HEK293 (cell line): ENCODE measurements around the gene SDE2.
A peak's percentile ranks its signal among the peaks of the same experiment; 100 is the strongest.

Experiments
- EGR2 ChIP-seq: fragments of 450-650 bp; formaldehyde crosslinking; IDR thresholded peaks from 2 replicates; pipeline ENCODE4 v1.5.1; 2016; ENCODE audit warnings: low read depth, missing biosample characterization, missing genetic modification characterization
- GFI1B ChIP-seq: fragments of 450-650 bp; formaldehyde crosslinking; IDR thresholded peaks from 2 replicates; pipeline ENCODE4 v1.5.1; 2016; ENCODE audit warnings: missing biosample characterization, missing genetic modification characterization
- GLI4 ChIP-seq: fragments of 450-650 bp; formaldehyde crosslinking; IDR thresholded peaks from 2 replicates; pipeline ENCODE4 v1.5.1; 2016; ENCODE audit warnings: missing biosample characterization, missing genetic modification characterization
- GLIS2 ChIP-seq: fragments of 450-650 bp; formaldehyde crosslinking; IDR thresholded peaks from 2 replicates; pipeline ENCODE4 v1.5.1; 2016; ENCODE audit warnings: missing biosample characterization, missing genetic modification characterization
- MEIS1 ChIP-seq: sonication (generic); formaldehyde crosslinking; IDR thresholded peaks from 2 replicates; pipeline ENCODE4 v1.8.1; 2022; ENCODE audit warnings: missing genetic modification reagents, mild to moderate bottlenecking, borderline replicate concordance
- OVOL3 ChIP-seq: fragments of 450-650 bp; formaldehyde crosslinking; IDR thresholded peaks from 2 replicates; pipeline ENCODE4 v1.5.1; 2016; ENCODE audit warnings: missing biosample characterization, missing genetic modification characterization
- SCRT1 ChIP-seq: fragments of 450-650 bp; formaldehyde crosslinking; IDR thresholded peaks from 2 replicates; pipeline ENCODE4 v1.5.1; 2016; ENCODE audit warnings: missing biosample characterization, missing genetic modification characterization, borderline replicate concordance
- SP2 ChIP-seq: fragments of 450-650 bp; formaldehyde crosslinking; IDR thresholded peaks from 2 replicates; pipeline ENCODE4 v1.5.1; 2016; ENCODE audit warnings: missing biosample characterization, missing genetic modification characterization
- ZBTB21 ChIP-seq: fragments of 450-650 bp; formaldehyde crosslinking; IDR thresholded peaks from 2 replicates; pipeline ENCODE4 v1.5.1; 2017; ENCODE audit warnings: missing biosample characterization, missing genetic modification characterization
- ZBTB8A ChIP-seq: fragments of 450-650 bp; formaldehyde crosslinking; IDR thresholded peaks from 2 replicates; pipeline ENCODE4 v1.5.1; 2016; ENCODE audit warnings: missing biosample characterization, missing genetic modification characterization
- ZFHX2 ChIP-seq: fragments of 450-650 bp; formaldehyde crosslinking; conservative IDR thresholded peaks from 2 replicates; pipeline ENCODE4 v1.5.1; 2016; ENCODE audit warnings: missing biosample characterization, missing genetic modification characterization
- ZNF132 ChIP-seq: fragments of 450-650 bp; formaldehyde crosslinking; IDR thresholded peaks from 2 replicates; pipeline ENCODE4 v1.5.1; 2017; ENCODE audit warnings: missing biosample characterization, missing genetic modification characterization, borderline replicate concordance
- ZNF146 ChIP-seq: fragments of 450-650 bp; formaldehyde crosslinking; IDR thresholded peaks from 2 replicates; pipeline ENCODE4 v1.5.1; 2016; ENCODE audit warnings: missing biosample characterization, missing genetic modification characterization
- ZNF202 ChIP-seq: fragments of 450-650 bp; formaldehyde crosslinking; IDR thresholded peaks from 2 replicates; pipeline ENCODE4 v1.5.1; 2016; ENCODE audit warnings: missing biosample characterization, missing genetic modification characterization, borderline replicate concordance
- ZNF302 ChIP-seq: fragments of 450-650 bp; formaldehyde crosslinking; IDR thresholded peaks from 2 replicates; pipeline ENCODE4 v1.5.1; 2016; ENCODE audit warnings: missing biosample characterization, missing genetic modification characterization, low read depth
- ZNF416 ChIP-seq: fragments of 450-650 bp; formaldehyde crosslinking; IDR thresholded peaks from 2 replicates; pipeline ENCODE4 v1.5.1; 2016; ENCODE audit warnings: missing biosample characterization, missing genetic modification characterization
- ZNF433 ChIP-seq: fragments of 450-650 bp; formaldehyde crosslinking; IDR thresholded peaks from 2 replicates; pipeline ENCODE4 v1.5.1; 2016; ENCODE audit warnings: missing biosample characterization, missing genetic modification characterization, low read depth
- ZNF501 ChIP-seq: fragments of 450-650 bp; formaldehyde crosslinking; IDR thresholded peaks from 2 replicates; pipeline ENCODE4 v1.5.1; 2016; ENCODE audit warnings: missing biosample characterization, missing genetic modification characterization
- ZNF548 ChIP-seq: fragments of 450-650 bp; formaldehyde crosslinking; IDR thresholded peaks from 2 replicates; pipeline ENCODE4 v1.5.1; 2016; ENCODE audit warnings: missing biosample characterization, missing genetic modification characterization
- ZNF549 ChIP-seq: fragments of 450-650 bp; IDR thresholded peaks from 2 replicates; pipeline ENCODE4 v1.5.1; 2018; ENCODE audit warnings: missing biosample characterization, missing genetic modification characterization, mild to moderate bottlenecking, inconsistent platforms, moderate library complexity
- ZNF600 ChIP-seq: fragments of 450-650 bp; formaldehyde crosslinking; IDR thresholded peaks from 2 replicates; pipeline ENCODE4 v1.5.1; 2016; ENCODE audit warnings: missing biosample characterization, missing genetic modification characterization
- ZNF660 ChIP-seq: fragments of 450-650 bp; IDR thresholded peaks from 2 replicates; pipeline ENCODE4 v1.5.1; 2018; ENCODE audit warnings: missing biosample characterization, mild to moderate bottlenecking, missing genetic modification characterization
- ZNF670 ChIP-seq: fragments of 450-650 bp; formaldehyde crosslinking; IDR thresholded peaks from 2 replicates; pipeline ENCODE4 v1.5.1; 2016; ENCODE audit warnings: missing biosample characterization, missing genetic modification characterization, low read depth
- ZNF747 ChIP-seq: fragments of 450-650 bp; formaldehyde crosslinking; IDR thresholded peaks from 2 replicates; pipeline ENCODE4 v1.5.1; 2016; ENCODE audit warnings: missing biosample characterization, missing genetic modification characterization
- TF ChIP-seq, protein P1 (sequence below): fragments of 450-650 bp; formaldehyde crosslinking; IDR thresholded peaks from 2 replicates; pipeline ENCODE4 v1.5.1; 2016; ENCODE audit warnings: missing biosample characterization, missing genetic modification characterization
- TF ChIP-seq, protein P2 (sequence below): fragments of 450-650 bp; formaldehyde crosslinking; IDR thresholded peaks from 2 replicates; pipeline ENCODE4 v1.5.1; 2016; ENCODE audit warnings: missing biosample characterization, missing genetic modification characterization
- TF ChIP-seq, protein P3 (sequence below): fragments of 450-650 bp; formaldehyde crosslinking; IDR thresholded peaks from 2 replicates; pipeline ENCODE4 v1.5.1; 2016; ENCODE audit warnings: missing biosample characterization, missing genetic modification characterization
- TF ChIP-seq, protein P4 (sequence below): fragments of 450-650 bp; formaldehyde crosslinking; IDR thresholded peaks from 2 replicates; pipeline ENCODE4 v1.5.1; 2016; ENCODE audit warnings: missing biosample characterization, missing genetic modification characterization
- TF ChIP-seq, protein P5 (sequence below): fragments of 450-650 bp; formaldehyde crosslinking; IDR thresholded peaks from 2 replicates; pipeline ENCODE4 v1.5.1; 2016; ENCODE audit warnings: missing biosample characterization, missing genetic modification characterization
- TF ChIP-seq, protein P6 (sequence below): IDR thresholded peaks from 2 replicates; pipeline ENCODE4 v1.6.1; 2011; ENCODE audit warnings: mild to moderate bottlenecking, low read depth, low read length, borderline replicate concordance

SDE2 gene

DNA sequence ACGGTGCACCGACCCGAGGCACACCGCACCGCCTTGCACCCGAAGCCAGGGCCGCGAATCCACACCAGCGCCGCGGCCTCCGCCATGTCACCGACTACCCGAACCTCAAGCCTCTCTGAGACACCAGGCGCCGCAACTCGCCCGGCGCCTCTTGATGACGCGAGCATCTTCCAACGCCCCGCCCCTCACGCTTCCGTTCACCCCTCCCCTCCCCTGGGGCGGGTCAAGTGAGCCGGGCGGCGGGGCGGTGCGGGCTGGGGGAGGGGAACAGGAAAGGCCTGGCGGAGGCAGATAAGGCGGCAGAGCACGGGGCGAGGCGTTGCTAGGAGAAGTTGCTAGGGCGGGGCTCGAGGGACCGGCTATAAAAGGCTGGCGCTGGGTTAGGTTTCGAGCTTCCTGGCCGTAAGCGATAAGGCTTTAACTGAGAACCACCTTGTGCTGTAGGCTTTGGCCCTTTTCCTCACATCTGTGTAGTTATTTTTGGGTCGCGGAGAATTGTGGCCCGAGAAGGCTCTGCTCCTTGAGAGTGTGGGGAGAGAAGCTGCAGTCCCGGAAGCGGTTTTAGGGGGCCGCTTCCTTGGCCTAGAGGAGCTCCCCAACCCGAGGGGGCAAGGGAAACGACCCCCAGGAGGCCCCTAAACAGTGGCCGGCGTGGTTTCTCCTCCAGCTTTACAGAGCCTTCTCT, at the start of gene SDE2 (continued):
- TF ChIP-seq ZNF146 (tag by site-specific recombination) (peak; percentile 45; the same call in 1 of the 2 replicates), ZNF202 (tag by site-specific recombination) (no peak), ZNF549 (no peak), ZNF416 (tag by site-specific recombination) (no peak), ZNF501 (tag by site-specific recombination) (peak; percentile 99), SCRT1 (tag by site-specific recombination) (0 out of 2 replicates have a peak, but pooled peaks have one; percentile 3), ZBTB21 (tag by site-specific recombination) (peak; percentile 63; the same call in 1 of the 2 replicates), ZNF302 (tag by site-specific recombination) (no peak), ZNF660 (tag by site-specific recombination) (no peak; the same call in 1 of the 2 replicates), ZBTB8A (tag by site-specific recombination) (peak; percentile 88), ZFHX2 (tag by site-specific recombination) (peak; percentile 46), EGR2 (tag by site-specific recombination) (peak; percentile 70), GFI1B (tag by site-specific recombination) (no peak), ZNF747 (no peak), ZNF548 (tag by site-specific recombination) (no peak), GLI4 (tag by site-specific recombination) (peak; percentile 84; the same call in 1 of the 2 replicates), ZNF600 (tag by site-specific recombination) (peak; percentile 96), OVOL3 (tag by site-specific recombination) (peak; percentile 71; the same call in 1 of the 2 replicates), GLIS2 (tag by site-specific recombination) (peak; percentile 92), ZNF433 (tag by site-specific recombination) (no peak), ZNF670 (tag by site-specific recombination) (no peak), ZNF132 (tag by site-specific recombination) (no peak), MEIS1 (CRISPR knock-in tag) (no peak), SP2 (peak; percentile 100)
- TF ChIP-seq, protein P1, sequence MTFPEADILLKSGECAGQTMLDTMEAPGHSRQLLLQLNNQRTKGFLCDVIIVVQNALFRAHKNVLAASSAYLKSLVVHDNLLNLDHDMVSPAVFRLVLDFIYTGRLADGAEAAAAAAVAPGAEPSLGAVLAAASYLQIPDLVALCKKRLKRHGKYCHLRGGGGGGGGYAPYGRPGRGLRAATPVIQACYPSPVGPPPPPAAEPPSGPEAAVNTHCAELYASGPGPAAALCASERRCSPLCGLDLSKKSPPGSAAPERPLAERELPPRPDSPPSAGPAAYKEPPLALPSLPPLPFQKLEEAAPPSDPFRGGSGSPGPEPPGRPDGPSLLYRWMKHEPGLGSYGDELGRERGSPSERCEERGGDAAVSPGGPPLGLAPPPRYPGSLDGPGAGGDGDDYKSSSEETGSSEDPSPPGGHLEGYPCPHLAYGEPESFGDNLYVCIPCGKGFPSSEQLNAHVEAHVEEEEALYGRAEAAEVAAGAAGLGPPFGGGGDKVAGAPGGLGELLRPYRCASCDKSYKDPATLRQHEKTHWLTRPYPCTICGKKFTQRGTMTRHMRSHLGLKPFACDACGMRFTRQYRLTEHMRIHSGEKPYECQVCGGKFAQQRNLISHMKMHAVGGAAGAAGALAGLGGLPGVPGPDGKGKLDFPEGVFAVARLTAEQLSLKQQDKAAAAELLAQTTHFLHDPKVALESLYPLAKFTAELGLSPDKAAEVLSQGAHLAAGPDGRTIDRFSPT = peak; percentile 99
- TF ChIP-seq, protein P2, sequence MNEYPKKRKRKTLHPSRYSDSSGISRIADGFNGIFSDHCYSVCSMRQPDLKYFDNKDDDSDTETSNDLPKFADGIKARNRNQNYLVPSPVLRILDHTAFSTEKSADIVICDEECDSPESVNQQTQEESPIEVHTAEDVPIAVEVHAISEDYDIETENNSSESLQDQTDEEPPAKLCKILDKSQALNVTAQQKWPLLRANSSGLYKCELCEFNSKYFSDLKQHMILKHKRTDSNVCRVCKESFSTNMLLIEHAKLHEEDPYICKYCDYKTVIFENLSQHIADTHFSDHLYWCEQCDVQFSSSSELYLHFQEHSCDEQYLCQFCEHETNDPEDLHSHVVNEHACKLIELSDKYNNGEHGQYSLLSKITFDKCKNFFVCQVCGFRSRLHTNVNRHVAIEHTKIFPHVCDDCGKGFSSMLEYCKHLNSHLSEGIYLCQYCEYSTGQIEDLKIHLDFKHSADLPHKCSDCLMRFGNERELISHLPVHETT = peak; percentile 95
- TF ChIP-seq, protein P3, sequence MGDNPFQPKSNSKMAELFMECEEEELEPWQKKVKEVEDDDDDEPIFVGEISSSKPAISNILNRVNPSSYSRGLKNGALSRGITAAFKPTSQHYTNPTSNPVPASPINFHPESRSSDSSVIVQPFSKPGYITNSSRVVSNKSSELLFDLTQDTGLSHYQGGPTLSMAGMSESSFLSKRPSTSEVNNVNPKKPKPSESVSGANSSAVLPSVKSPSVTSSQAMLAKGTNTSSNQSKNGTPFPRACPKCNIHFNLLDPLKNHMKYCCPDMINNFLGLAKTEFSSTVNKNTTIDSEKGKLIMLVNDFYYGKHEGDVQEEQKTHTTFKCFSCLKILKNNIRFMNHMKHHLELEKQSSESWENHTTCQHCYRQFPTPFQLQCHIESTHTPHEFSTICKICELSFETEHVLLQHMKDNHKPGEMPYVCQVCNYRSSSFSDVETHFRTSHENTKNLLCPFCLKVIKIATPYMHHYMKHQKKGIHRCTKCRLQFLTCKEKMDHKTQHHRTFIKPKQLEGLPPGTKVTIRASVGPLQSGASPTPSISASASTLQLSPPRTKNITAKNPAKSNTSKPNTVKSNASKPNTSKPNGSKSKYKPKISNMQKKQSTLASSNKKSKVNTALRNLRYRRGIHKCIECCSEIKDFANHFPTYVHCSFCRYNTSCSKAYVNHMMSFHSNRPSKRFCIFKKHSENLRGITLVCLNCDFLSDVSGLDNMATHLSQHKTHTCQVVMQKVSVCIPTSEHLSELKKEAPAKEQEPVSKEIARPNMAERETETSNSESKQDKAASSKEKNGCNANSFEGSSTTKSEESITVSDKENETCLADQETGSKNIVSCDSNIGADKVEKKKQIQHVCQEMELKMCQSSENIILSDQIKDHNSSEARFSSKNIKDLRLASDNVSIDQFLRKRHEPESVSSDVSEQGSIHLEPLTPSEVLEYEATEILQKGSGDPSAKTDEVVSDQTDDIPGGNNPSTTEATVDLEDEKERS (tag by site-specific recombination) = no peak
- TF ChIP-seq, protein P4, sequence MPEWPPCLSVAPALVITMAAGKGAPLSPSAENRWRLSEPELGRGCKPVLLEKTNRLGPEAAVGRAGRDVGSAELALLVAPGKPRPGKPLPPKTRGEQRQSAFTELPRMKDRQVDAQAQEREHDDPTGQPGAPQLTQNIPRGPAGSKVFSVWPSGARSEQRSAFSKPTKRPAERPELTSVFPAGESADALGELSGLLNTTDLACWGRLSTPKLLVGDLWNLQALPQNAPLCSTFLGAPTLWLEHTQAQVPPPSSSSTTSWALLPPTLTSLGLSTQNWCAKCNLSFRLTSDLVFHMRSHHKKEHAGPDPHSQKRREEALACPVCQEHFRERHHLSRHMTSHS (tag by site-specific recombination) = no peak
- TF ChIP-seq, protein P5, sequence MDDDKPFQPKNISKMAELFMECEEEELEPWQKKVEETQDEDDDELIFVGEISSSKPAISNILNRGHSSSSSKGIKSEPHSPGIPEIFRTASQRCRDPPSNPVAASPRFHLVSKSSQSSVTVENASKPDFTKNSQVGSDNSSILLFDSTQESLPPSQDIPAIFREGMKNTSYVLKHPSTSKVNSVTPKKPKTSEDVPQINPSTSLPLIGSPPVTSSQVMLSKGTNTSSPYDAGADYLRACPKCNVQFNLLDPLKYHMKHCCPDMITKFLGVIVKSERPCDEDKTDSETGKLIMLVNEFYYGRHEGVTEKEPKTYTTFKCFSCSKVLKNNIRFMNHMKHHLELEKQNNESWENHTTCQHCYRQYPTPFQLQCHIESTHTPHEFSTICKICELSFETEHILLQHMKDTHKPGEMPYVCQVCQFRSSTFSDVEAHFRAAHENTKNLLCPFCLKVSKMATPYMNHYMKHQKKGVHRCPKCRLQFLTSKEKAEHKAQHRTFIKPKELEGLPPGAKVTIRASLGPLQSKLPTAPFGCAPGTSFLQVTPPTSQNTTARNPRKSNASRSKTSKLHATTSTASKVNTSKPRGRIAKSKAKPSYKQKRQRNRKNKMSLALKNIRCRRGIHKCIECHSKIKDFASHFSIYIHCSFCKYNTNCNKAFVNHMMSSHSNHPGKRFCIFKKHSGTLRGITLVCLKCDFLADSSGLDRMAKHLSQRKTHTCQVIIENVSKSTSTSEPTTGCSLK = no peak
- TF ChIP-seq, protein P6, sequence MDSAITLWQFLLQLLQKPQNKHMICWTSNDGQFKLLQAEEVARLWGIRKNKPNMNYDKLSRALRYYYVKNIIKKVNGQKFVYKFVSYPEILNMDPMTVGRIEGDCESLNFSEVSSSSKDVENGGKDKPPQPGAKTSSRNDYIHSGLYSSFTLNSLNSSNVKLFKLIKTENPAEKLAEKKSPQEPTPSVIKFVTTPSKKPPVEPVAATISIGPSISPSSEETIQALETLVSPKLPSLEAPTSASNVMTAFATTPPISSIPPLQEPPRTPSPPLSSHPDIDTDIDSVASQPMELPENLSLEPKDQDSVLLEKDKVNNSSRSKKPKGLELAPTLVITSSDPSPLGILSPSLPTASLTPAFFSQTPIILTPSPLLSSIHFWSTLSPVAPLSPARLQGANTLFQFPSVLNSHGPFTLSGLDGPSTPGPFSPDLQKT = no peak
